HepG2 (cell line): ENCODE results near the gene CYBB. TPM values are rescaled to one million over a fixed set of nuclear protein-coding genes. Genes with fewer than 3 reads are reported as not detected.
A peak's percentile ranks its signal among the peaks of the same experiment; 100 is the strongest.

Experiments used
- ATAC-seq: fragments of 200-7000 bp; cut with Tn5 transposase; 3 replicates; pipeline ENCODE4 v1.9.1; 2020; ENCODE audit warnings: mild to moderate bottlenecking, moderate library complexity
- BruUV-seq: library from RNA; stranded (reverse); fragments of 400-500 nt; replicated peaks from 2 replicates; lab custom pipeline; 2021; lab: Mats Ljungman, UMichigan
- CTCF ChIA-PET: fragments of 300-600 bp; formaldehyde crosslinking; extraction: SDS; loops from one replicate; lab custom pipeline; 2021; ENCODE audit warnings: low total read pairs, inconsistent platforms, low intra/inter-chr PET ratio; lab: Yijun Ruan, JAX
- POLR2A ChIA-PET: fragments of 350-600 bp; sonication (Branson Sonifier 250); formaldehyde crosslinking; loops from one replicate; lab custom pipeline; 2020; ENCODE audit warnings: antibody characterized with exemption, inconsistent platforms; lab: Yijun Ruan, JAX
- DNase-seq: peaks from one replicate; pipeline ENCODE4 v3.0.0-alpha.2; 2015; ENCODE audit warnings: low spot score
- FAIRE-seq: peaks from 3 replicates; lab custom pipeline; 2011; peaks lifted over from hg19 to GRCh38; lab: Jason Lieb, UNC
- H2AFZ ChIP-seq: one replicate; pipeline ENCODE4 v1.6.1; 2011; ENCODE audit warnings: low read length, inconsistent platforms
- H3K27ac ChIP-seq: fragments of 300-600 bp; 3 replicates; pipeline ENCODE4 v1.8.0; 2011; ENCODE audit warnings: mixed run types, mild to moderate bottlenecking, mixed read lengths, low read length, inconsistent platforms; ENCODE audit not compliant: insufficient read depth; ENCODE audit errors: extremely low read length
- H3K27me3 ChIP-seq, 2 experiments: fragments of 200-600 bp in 1 of 2; 2 replicates in 1 of 2; 3 replicates in 1 of 2; pipeline versions ENCODE4 v1.6.0 to v1.8.0; 2011; ENCODE audit warnings: low read length in 2 of 2, mild to moderate bottlenecking in 2 of 2, moderate library complexity in 2 of 2, inconsistent platforms in 1 of 2; ENCODE audit not compliant: insufficient read depth in 2 of 2, control insufficient read depth in 1 of 2
- H3K36me3 ChIP-seq, 2 experiments: fragments of 200-600 bp in 1 of 2; replicated peaks in 1 of 2; 2 replicates in 1 of 2; 3 replicates in 1 of 2; pipeline versions ENCODE4 v1.5.1 to v1.8.0; 2011; ENCODE audit warnings: low read length in 2 of 2, inconsistent platforms in 1 of 2; ENCODE audit not compliant: insufficient read depth in 2 of 2, control insufficient read depth in 1 of 2
- H3K4me1 ChIP-seq: 2 replicates; pipeline ENCODE4 v1.5.1; 2012; ENCODE audit warnings: low read length, inconsistent platforms; ENCODE audit not compliant: insufficient read depth
- H3K4me2 ChIP-seq: 2 replicates; pipeline ENCODE4 v1.6.0; 2011; ENCODE audit warnings: low read depth, low read length, inconsistent platforms
- H3K4me3 ChIP-seq, 3 experiments: fragments of 200-600 bp in 1 of 3; sonication (generic), shearing (Covaris generic) in 1 of 3; replicated peaks in 1 of 3; 2 replicates each; pipeline ENCODE4 v1.5.1; 2011 to 2016; ENCODE audit warnings: low read length in 3 of 3, inconsistent platforms in 2 of 3, low read depth in 2 of 3, mild to moderate bottlenecking in 2 of 3, control low read depth in 1 of 3, mixed read lengths in 1 of 3; ENCODE audit not compliant: insufficient read depth in 1 of 3
- H3K79me2 ChIP-seq: one replicate; pipeline ENCODE4 v1.6.1; 2011; ENCODE audit warnings: low read length, inconsistent platforms; ENCODE audit not compliant: insufficient read depth
- H3K9ac ChIP-seq: 2 replicates; pipeline ENCODE4 v1.6.0; 2011; ENCODE audit warnings: mild to moderate bottlenecking, low read depth, low read length, inconsistent platforms; ENCODE audit not compliant: insufficient read depth
- H3K9me3 ChIP-seq: 2 replicates; pipeline ENCODE4 v1.5.1; 2012; ENCODE audit warnings: mild to moderate bottlenecking, low read length
- H4K20me1 ChIP-seq: 2 replicates; pipeline ENCODE4 v1.6.0; 2011; ENCODE audit warnings: inconsistent platforms, mild to moderate bottlenecking, low read length, moderate library complexity; ENCODE audit not compliant: insufficient read depth
- CEBPB ChIP-seq: IDR thresholded peaks from 2 replicates; pipeline ENCODE4 v1.6.1; 2011; ENCODE audit warnings: low read depth, low read length, improper control_type of control experiment, borderline replicate concordance
- MTA3 ChIP-seq: sonication (generic); formaldehyde crosslinking; IDR thresholded peaks from 2 replicates; pipeline ENCODE4 v1.4.0; 2020; ENCODE audit warnings: missing genetic modification reagents
- RCOR2 ChIP-seq: IDR thresholded peaks from 2 replicates; pipeline ENCODE4 v1.6.1; 2016; ENCODE audit warnings: missing biosample characterization, missing genetic modification reagents
- TBL1XR1 ChIP-seq: fragments of 150-350 bp; IDR thresholded peaks from 2 replicates; pipeline ENCODE4 v1.6.1; 2014; ENCODE audit warnings: borderline replicate concordance, low read length; ENCODE audit not compliant: partially characterized antibody
- ZSCAN12 ChIP-seq: sonication (generic); formaldehyde crosslinking; IDR thresholded peaks from 2 replicates; pipeline ENCODE4 v1.9.0; 2021; ENCODE audit warnings: mild to moderate bottlenecking, missing genetic modification reagents
- WGBS: methylation state at CpG from one replicate; pipeline ENCODE4 v1.1.6; 2017; ENCODE audit warnings: low lambda C conversion rate; 5-methylcytosine and 5-hydroxymethylcytosine counted together
- in situ Hi-C: cut with HindIII; loops from 2 replicates; pipeline ENCODE4 v1.10.0; 2017; ENCODE audit warnings: low pct_unique_long_range_greater_than_20kb; ENCODE audit not compliant: extremely low pct_ligation_motif_present
- intact Hi-C: fragments of 100-400 bp; cut with micrococcal nuclease; formaldehyde crosslinking; loops from one replicate; pipeline ENCODE4 v1.10.0; 2022; ENCODE audit not compliant: unreplicated experiment
- polyA plus RNA-seq, 8 experiments: library from polyadenylated mRNA; depleted of rRNA in 3 of 8; stranded (reverse) in 7 of 8; unstranded in 1 of 8; fragments of >200 nt; fragmentation: Illumina TruSeq in 4 of 8; extraction: Trizol in 4 of 8; gene quantifications; 2 replicates each; pipeline versions ENCODE4 v1.2.1 to v1.2.3, GENCODE V29; 2011 to 2016; ENCODE audit warnings: low read depth in 4 of 8, missing spikeins in 1 of 8, mixed read lengths in 1 of 8; ENCODE audit not compliant: insufficient read depth in 1 of 8
- total RNA-seq, 5 experiments: library from RNA; depleted of rRNA; stranded (reverse); fragments of >200 nt; fragmentation: Illumina TruSeq; extraction: Trizol; gene quantifications; 2 replicates each; pipeline ENCODE4 v1.2.3, GENCODE V29; 2016; ENCODE audit warnings: low read depth in 1 of 5
- TF ChIP-seq, protein P1 (sequence below): sonication (generic); formaldehyde crosslinking; IDR thresholded peaks from 2 replicates; pipeline ENCODE4 v1.4.0; 2020; ENCODE audit warnings: missing genetic modification reagents
- TF ChIP-seq, protein P2 (sequence below), 2 experiments: fragments of 450-650 bp in 1 of 2; sonication (generic) in 1 of 2; formaldehyde crosslinking in 1 of 2; IDR thresholded peaks; 2 replicates each; pipeline versions ENCODE4 v1.6.1 to v1.8.0; 2016 to 2022; ENCODE audit warnings: antibody characterized with exemption in 1 of 2, mild to moderate bottlenecking in 1 of 2, missing genetic modification reagents in 1 of 2

The CYBB gene
- total and polyA plus RNA-seq, 2 of the 13 experiments (the other 11 are each of a cell fraction or from before 2014, with no cell fraction given) = not detected

DNA sequence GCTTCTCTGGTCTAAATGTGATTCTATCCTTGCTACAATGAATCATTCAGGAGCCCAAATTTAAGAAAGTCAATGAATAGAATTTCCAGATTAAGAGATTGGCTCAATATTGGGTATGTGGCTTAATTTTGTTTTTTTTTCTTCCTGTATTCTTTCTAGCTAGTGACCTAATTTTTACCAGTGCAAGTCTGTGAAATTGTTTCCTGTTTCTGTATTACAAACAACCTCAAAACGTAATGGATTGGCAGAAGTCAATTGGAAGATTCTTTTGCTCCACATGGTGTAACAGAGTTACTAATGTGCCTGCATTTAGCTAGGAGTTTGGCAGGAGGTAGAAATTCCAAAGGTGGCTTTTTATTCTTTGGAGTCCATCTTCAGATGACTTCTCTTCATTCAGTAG, 49.9 kb downstream of the CYBB start:
- Histone ChIP-seq H3K9me3 (no peaks in the 10 kb centered on the region), H4K20me1 (no peaks in the 10 kb centered on the region), H3K4me1 (no peaks in the 10 kb centered on the region; the same call in 1 of the 2 replicates), H3K27ac (no peak overlapping the region), H3K79me2 (no peaks in the 10 kb centered on the region), H3K4me2 (no peak overlapping the region), H3K9ac (no peak overlapping the region), H2AFZ (no peak overlapping the region), H3K4me3 (no peak overlapping the region), H3K36me3 (no peaks in the 10 kb centered on the region), H3K27me3 (no peaks in the 10 kb centered on the region)
- ChIA-PET POLR2A (no interaction called here), CTCF (no interaction called here)
- no peak for FAIRE-seq
- 0% methylated on average over 1 of the region's 1 CpG for WGBS
- intact Hi-C loops = loop anchor here (10.0 kb wide), 1 partner anchor 325 kb away; no protein-coding TSS in a partner anchor
- no peak for DNase-seq
- in situ Hi-C loops = no loop called here
- no peak for TF ChIP-seq RCOR2 (CRISPR knock-in tag)
- BruUV-seq = no TSS peak
- no peak for ATAC-seq

DNA sequence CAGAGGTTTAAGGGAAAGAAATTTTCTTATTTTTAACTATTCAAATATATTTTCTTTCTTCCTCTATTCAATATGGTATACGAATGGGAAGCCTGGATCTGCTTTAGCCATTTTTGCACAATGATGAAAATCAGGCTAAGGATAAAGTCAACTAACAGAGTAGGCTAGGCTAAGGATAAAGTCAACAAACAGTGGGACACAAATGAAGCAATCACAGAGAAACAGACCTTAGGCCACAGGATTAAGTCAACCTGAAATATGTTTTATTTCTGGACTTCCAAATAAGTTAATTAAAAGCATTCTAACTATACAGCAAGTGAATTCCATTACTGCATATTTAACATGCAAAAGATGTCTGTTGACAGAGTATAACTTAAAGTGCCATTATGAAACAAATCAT, 50.5 kb downstream of the CYBB start:
- Histone ChIP-seq H3K36me3 (no peaks in the 10 kb centered on the region), H3K9ac (no peak overlapping the region), H3K27me3 (no peaks in the 10 kb centered on the region), H3K9me3 (no peaks in the 10 kb centered on the region), H3K79me2 (no peaks in the 10 kb centered on the region), H4K20me1 (no peaks in the 10 kb centered on the region), H3K4me2 (no peak overlapping the region), H3K27ac (no peak overlapping the region), H2AFZ (no peak overlapping the region), H3K4me1 (no peaks in the 10 kb centered on the region), H3K4me3 (no peak overlapping the region)
- ChIA-PET POLR2A (no interaction called here), CTCF (no interaction called here)
- 0% methylated on average over 1 of the region's 1 CpG for WGBS
- FAIRE-seq (no peak), DNase-seq (no peak), ATAC-seq (no peak)
- TF ChIP-seq MTA3 (CRISPR knock-in tag) (no peak), ZSCAN12 (no peak), TBL1XR1 (no peak), CEBPB (peak; percentile 13; the same call in 1 of the 2 replicates)
- TF ChIP-seq, protein P1, sequence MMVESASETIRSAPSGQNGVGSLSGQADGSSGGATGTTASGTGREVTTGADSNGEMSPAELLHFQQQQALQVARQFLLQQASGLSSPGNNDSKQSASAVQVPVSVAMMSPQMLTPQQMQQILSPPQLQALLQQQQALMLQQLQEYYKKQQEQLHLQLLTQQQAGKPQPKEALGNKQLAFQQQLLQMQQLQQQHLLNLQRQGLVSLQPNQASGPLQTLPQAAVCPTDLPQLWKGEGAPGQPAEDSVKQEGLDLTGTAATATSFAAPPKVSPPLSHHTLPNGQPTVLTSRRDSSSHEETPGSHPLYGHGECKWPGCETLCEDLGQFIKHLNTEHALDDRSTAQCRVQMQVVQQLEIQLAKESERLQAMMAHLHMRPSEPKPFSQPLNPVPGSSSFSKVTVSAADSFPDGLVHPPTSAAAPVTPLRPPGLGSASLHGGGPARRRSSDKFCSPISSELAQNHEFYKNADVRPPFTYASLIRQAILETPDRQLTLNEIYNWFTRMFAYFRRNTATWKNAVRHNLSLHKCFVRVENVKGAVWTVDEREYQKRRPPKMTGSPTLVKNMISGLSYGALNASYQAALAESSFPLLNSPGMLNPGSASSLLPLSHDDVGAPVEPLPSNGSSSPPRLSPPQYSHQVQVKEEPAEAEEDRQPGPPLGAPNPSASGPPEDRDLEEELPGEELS (CRISPR knock-in tag) = no peak
- TF ChIP-seq, protein P2, sequence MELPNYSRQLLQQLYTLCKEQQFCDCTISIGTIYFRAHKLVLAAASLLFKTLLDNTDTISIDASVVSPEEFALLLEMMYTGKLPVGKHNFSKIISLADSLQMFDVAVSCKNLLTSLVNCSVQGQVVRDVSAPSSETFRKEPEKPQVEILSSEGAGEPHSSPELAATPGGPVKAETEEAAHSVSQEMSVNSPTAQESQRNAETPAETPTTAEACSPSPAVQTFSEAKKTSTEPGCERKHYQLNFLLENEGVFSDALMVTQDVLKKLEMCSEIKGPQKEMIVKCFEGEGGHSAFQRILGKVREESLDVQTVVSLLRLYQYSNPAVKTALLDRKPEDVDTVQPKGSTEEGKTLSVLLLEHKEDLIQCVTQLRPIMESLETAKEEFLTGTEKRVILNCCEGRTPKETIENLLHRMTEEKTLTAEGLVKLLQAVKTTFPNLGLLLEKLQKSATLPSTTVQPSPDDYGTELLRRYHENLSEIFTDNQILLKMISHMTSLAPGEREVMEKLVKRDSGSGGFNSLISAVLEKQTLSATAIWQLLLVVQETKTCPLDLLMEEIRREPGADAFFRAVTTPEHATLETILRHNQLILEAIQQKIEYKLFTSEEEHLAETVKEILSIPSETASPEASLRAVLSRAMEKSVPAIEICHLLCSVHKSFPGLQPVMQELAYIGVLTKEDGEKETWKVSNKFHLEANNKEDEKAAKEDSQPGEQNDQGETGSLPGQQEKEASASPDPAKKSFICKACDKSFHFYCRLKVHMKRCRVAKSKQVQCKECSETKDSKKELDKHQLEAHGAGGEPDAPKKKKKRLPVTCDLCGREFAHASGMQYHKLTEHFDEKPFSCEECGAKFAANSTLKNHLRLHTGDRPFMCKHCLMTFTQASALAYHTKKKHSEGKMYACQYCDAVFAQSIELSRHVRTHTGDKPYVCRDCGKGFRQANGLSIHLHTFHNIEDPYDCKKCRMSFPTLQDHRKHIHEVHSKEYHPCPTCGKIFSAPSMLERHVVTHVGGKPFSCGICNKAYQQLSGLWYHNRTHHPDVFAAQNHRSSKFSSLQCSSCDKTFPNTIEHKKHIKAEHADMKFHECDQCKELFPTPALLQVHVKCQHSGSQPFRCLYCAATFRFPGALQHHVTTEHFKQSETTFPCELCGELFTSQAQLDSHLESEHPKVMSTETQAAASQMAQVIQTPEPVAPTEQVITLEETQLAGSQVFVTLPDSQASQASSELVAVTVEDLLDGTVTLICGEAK (IDR thresholded peaks at IDR 0.05) = no peak
- TF ChIP-seq, protein P2 (CRISPR knock-in tag; IDR thresholded peaks at IDR 0.05) = no peak
- in situ Hi-C loops = no loop called here
- intact Hi-C loops = no loop called here
- BruUV-seq = no TSS peak
